DMS79 (cell line): Measurements from ENCODE around the gene C19orf38.
A peak's percentile ranks its signal among the peaks of the same experiment; 100 is the strongest.
"Not testable (repeated sequence)": the region's sequence is repeated elsewhere in the genome, so short reads cannot be mapped to it uniquely, and the experiment has no call there.

Experiments
- DNase-seq: peaks from one replicate; lab custom pipeline; 2025; lab: John Stamatoyannopoulos, UW

The C19orf38 gene

GRCh38 chr19:10852098-10852800 is 4.0 kb downstream of the C19orf38 start:
- DNase-seq = no peak

DNA sequence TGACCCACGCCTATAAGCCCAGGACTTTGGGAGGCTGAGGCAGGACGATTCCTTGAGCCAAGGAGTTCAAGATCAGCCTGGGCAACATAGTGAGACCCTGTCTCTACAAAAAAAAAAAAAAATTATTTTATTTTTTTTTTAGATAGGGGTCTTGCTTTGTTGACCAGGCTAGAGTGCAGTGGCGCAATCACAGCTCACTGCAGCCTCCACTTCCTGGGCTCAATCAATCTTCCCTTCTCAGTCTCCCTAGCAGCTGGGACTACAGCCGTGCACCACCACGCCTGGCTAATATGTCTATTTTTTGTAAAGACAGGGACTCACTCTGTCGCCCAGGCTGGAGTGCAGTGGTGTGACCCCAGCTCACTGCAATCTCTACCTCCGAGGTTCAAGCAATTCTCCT is 4.7 kb downstream of the C19orf38 start:
- no peak for DNase-seq

- no peak for DNase-seq
Measured at GRCh38 chr19:10854350-10855089, 6.3 kb downstream of the C19orf38 start.

DNA sequence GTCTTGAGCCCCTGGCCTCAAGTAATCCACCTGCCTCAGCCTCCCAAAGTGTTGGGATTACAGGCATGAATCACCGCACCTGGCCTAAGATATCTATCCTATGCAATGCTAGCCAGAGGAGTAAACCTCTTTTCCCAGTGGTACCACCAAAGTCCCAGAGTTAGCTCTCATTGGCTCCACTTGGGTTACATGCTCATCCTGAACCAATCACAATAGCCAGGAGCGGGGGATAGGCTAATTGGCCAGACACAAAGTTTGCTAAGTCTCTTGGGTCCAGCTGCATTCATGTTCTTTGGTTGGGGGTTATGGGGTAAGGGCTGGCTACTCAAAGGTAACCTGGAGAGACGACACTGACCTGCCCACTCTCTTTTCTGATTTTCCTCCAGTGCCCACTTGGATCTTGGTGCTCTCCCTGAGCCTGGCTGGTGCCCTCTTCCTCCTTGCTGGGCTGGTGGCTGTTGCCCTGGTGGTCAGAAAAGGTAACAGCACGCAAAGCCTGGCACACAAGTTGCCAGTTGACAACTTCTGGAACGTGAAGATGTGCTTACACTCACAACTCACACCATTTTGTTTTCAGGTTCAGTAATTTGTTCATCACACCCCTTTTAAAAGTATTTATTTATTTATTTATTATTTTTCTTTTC is 7.8 kb downstream of the C19orf38 start:
- no peak for DNase-seq

GRCh38 chr19:10856899-10857298 is 8.7 kb downstream of the C19orf38 start:
- not testable (repeated sequence) for DNase-seq

DNA sequence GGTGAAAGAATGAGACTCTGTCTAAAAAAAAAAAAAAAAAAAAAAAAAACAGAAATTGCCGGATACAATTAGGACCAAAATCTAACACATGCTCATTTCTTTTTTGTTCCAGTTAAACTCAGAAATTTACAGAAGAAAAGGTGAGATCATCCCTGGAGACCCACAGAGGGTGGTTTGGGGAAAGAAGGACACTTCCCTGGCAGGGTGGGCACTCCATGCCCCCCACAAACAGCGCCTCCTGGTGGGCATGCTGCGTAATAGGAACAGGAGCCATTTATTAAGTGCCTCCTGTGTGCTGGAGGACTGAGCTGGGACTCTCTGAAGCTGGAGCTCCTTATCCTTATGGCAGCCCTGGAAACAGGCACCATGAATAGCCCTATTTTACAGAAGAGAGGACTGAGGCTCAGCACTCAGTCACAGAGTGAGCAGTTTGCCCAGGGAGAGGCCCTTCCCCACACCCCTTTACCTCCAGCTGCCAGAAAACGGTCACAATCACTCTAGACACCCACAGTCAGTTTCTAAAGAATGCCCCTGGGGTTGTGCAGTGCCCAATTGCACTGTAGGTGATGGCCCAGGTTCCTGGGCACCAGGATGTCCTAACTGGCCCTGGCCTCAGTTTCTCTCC is 10.1 kb downstream of the C19orf38 start:
- DNase-seq = no peak

DNA sequence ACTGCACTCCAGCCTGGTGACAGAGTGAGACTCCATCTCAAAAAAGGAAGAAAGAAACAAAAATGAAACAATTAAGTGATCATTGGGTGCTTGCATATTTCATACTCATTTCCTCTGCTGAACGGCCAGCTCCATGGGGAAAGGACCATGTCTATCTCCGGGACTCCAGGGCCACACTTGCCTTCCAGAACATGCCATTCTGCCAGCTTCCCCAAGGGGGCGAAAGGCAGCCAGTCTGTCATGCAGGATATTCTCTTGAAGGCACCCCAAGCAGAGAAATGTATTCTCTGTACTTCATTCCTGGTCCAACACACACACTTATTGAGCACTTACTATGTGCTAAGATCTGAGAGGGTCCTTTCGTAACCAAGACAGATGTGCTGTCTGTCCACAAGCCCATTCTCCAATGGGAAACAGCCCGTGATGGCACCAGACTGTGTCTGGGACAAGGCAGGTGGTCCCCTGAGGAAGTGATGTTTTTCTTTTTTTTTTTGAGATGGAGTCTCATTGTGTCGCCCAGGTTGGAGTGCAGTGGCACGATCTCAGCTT is 13.0 kb downstream of the C19orf38 start:
- DNase-seq = no peak

- no peak for DNase-seq
Measured at GRCh38 chr19:10862561-10863106, 14.4 kb downstream of the C19orf38 start.

DNA sequence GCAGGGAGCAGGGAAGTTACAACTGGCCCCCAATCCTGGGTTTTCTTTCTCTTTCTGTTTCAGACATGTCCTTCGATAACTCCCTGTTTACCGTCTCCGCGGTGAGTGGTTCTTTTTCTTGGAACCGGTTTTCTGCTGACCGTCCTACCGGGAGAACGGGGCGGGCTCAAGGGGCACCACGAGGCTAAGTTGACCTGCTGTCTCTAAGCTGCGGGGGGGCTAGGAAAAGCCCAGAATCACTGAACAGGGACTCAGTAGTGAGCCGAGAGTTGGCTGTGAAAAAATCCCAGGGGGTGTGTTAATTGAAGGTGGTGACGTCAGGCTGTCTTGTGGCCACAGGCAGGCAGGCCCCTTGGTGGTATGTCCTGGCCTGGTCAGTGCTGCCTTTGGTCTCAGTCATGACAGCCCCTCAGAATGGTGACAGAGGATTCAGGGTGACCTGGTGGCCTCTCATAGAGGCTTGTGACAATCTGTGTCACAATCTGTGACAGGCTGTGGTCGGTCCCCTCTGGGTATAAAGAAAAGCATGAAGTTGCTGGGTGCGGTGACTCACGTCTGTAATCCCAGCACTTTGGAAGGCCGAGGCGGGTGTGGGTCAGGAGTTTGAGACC is 15.0 kb downstream of the C19orf38 start:
- no peak for DNase-seq

DNA sequence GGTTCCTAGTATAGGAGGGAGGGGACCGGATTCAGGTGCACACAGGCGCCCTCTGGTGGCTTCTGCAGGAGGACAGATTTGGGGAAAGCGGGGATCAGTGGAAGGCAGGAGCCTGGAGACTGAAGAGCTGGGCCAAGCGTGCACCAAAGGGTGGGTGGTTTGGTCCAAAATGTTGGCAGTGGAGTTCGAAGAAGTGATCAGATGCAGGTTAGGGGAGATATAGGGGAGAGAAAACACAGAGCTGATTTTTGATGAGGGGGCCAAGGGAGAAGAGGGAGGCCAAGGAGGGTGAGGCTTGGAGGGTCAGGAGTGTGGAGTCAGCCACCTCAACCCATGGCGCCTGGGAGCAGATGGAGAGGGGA is 16.3 kb downstream of the C19orf38 start:
- DNase-seq = peak; percentile 62

GRCh38 chr19:10866495-10866894 is 18.3 kb downstream of the C19orf38 start:
- no peak for DNase-seq

DNA sequence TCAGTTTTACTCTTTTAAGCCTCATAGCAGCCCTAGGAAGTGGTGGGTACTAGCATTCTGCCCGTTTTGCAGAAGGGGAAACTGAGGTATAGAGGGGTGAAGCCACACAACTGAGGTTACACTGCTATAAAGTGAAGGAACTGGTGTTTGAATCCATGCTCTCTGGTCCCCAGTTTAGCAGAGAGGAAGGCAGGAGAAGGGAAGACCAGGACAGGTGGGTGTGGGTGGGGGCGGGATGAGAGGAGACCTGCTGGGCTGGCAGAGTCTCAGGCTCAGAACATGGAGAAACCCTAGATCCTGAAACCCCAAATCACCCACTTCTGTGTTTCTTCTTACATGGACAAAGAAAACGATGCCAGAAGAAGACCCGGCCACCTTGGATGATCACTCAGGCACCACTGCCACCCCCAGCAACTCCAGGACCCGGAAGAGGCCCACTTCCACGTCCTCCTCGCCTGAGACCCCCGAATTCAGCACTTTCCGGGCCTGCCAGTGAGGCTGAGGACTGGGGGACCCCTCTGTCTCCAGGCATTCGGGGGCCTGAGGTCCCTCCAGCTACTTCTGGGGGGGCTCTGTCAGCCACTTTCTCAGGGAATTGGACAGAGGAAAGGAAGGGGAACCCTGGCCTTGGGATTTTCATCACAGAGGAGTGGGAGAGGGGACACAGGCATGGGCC is 20.8 kb downstream of the C19orf38 start:
- no peak for DNase-seq

- not testable (repeated sequence) for DNase-seq
Measured at GRCh38 chr19:10869872-10870311, 21.7 kb downstream of the C19orf38 start.

DNA sequence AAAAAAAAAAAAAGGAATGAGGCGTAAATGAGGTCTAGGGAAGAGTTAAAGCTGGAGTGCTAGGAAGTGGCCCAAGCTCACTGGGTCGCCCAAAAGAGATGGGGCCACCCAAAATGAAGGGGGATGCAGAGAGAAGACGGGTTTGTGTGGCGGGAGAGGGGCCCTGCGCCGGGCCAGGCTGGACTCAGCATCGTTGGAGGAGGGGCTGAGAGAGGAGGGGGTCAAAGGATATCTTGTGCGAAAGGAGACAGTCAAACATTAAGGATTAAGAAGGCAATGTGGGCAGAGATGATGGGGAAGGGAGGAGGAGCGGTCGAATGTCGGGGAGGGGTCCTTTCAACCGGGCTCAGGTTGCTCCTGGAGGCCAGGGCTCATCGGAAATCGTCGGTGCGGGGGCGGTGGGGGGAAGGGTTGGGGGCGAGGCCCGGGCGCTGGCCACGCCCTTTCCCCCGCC is 22.3 kb downstream of the C19orf38 start:
- no peak for DNase-seq

DNA sequence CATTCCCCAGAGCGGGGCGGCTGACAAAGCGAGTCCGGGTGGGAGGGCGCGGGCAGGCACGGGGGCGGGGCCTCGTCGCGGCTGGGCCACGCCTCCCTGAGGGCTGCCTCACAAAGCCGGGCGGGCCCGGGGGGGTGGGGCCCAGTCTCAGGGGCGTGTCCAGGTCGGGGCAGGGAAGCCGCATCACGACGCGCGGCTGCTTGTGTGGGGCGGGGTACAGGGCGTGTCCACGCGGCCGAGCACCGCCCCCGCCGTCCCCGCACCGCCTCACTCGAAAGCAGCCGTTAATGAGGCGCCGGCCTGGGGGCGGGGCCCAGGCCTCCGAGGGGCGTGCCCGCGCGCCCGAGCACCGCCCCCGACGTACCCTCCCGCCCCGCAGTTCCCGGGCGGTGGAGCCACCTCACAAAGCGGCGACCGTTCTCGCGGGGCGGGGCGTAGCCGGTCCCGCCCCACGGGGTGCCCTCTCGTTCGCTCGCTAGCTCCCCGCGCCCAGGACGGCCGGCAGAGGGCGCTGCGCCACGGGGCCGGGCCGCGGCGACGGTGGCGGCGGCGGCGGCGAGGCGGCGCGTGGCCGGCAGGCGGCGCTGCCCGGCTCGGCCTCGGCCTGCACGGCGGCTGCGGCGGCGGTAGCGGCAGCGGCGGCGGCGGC is 22.9 kb downstream of the C19orf38 start, which contains the start of gene CARM1:
TSS of gene CARM1 (plus strand) at position 599 of the 649 bp plus-strand sequence. CDS start 150 bp downstream, outside the sequence.
- DNase-seq = peak; percentile 91

GRCh38 chr19:10871711-10872545 is 23.7 kb downstream of the C19orf38 start:
- DNase-seq = no peak

DNA sequence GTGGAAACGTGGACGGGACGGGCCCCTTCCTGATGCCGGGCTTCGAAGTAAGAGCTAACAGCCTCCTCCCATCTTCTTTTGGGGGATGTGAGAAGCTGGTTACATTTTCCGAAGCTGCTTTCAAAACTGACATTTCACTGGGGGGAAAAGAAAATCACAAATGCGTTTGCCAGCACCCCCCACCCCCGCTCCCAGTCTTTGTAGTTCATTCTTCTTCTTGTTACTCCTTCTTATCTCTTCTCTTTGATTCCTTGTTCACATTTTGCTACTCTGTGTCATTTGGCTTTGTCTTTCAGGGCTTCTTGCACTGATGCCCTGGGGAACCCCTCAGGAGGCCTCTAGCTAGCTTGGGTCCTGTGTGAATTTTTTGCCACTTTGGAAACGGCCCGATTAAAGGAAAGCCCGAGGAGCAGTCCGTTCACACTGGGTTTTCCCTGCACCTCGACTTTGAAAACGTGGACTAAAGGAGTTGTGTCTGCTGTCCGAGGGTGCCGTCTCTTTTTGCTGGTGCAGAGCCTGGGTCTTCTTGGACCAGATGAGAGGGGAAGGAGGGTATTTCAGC is 24.4 kb downstream of the C19orf38 start:
- DNase-seq = no peak

- no peak for DNase-seq
Measured at GRCh38 chr19:10874024-10874423, 25.8 kb downstream of the C19orf38 start.
